ENCODE data around the gene SYNE2.

- no peak for TF ChIP-seq MAX (IDR thresholded peaks at IDR 0.05; ENCODE audit: low read depth, low read length)
- TF ChIP-seq ATF2 (IDR thresholded peaks at IDR 0.05; ENCODE audit: low read length), result no peak
- no peak for TF ChIP-seq CTCF (IDR thresholded peaks at IDR 0.05 in 2 of 3, conservative IDR thresholded peaks at IDR 0.05 in 1 of 3; ENCODE audit: control insufficient read depth in 2 of 3, extremely low read depth in 1 of 3, insufficient read depth in 1 of 3, low read depth in 3 of 3, low read length in 3 of 3)
- TF ChIP-seq PBX3 (IDR thresholded peaks at IDR 0.05; ENCODE audit: insufficient replicate concordance, low read depth, low read length), result no peak
- no peak for TF ChIP-seq SMC3 (IDR thresholded peaks at IDR 0.05; ENCODE audit: borderline replicate concordance, low read length)
- TF ChIP-seq CEBPB (IDR thresholded peaks at IDR 0.05; ENCODE audit: borderline replicate concordance in 1 of 2, low read depth in 2 of 2, low read length in 2 of 2), result no peak
- no peak for TF ChIP-seq NR2C1 (IDR thresholded peaks at IDR 0.05)
- TF ChIP-seq TCF12 (IDR thresholded peaks at IDR 0.05; ENCODE audit: low read depth, low read length), result no peak
- TF ChIP-seq EZH2 (IDR thresholded peaks at IDR 0.05; ENCODE audit: borderline replicate concordance, control insufficient read depth, low read depth, low read length), result no peak
- no peak for TF ChIP-seq SP1 (IDR thresholded peaks at IDR 0.05; ENCODE audit: low read depth, low read length)
- no peak for TF ChIP-seq NFYA (IDR thresholded peaks at IDR 0.05; ENCODE audit: borderline replicate concordance, low read depth, low read length)
- TF ChIP-seq MYB (IDR thresholded peaks at IDR 0.05; ENCODE audit: borderline replicate concordance, low read depth, low read length), result no peak
These were observed 135.8 kb downstream of the SYNE2 start for GRCh38 chr14:63988579-63988978.
